Neural cell (in vitro differentiated cells): ENCODE results near the gene GTF2I.

Experiments
- EZH2 ChIP-seq: fragments of 200-600, 300-800 bp; shearing (Covaris generic), sonication (generic); IDR thresholded peaks from 2 replicates; pipeline ENCODE4 v1.6.1; 2014; ENCODE audit warnings: antibody characterized with exemption, low read length, borderline replicate concordance, mild to moderate bottlenecking; ENCODE audit not compliant: insufficient read depth, poor library complexity, severe bottlenecking
- RAD21 ChIP-seq: fragments of 450-650 bp; conservative IDR thresholded peaks from 2 replicates; pipeline ENCODE4 v1.6.1; 2014; ENCODE audit warnings: antibody characterized with exemption, mild to moderate bottlenecking, moderate library complexity
- TAF1 ChIP-seq: IDR thresholded peaks from 2 replicates; pipeline ENCODE4 v1.6.1; 2012; ENCODE audit warnings: low read depth
- TF ChIP-seq, protein P1 (sequence below): fragments of 450-650 bp; IDR thresholded peaks from 2 replicates; pipeline ENCODE4 v1.5.1; 2014; ENCODE audit warnings: antibody characterized with exemption, mild to moderate bottlenecking, moderate library complexity; ENCODE audit not compliant: poor library complexity, severe bottlenecking

GRCh38 chr7:74672343-74672915 is 14.9 kb downstream of the GTF2I start:
- TF ChIP-seq, protein P1, sequence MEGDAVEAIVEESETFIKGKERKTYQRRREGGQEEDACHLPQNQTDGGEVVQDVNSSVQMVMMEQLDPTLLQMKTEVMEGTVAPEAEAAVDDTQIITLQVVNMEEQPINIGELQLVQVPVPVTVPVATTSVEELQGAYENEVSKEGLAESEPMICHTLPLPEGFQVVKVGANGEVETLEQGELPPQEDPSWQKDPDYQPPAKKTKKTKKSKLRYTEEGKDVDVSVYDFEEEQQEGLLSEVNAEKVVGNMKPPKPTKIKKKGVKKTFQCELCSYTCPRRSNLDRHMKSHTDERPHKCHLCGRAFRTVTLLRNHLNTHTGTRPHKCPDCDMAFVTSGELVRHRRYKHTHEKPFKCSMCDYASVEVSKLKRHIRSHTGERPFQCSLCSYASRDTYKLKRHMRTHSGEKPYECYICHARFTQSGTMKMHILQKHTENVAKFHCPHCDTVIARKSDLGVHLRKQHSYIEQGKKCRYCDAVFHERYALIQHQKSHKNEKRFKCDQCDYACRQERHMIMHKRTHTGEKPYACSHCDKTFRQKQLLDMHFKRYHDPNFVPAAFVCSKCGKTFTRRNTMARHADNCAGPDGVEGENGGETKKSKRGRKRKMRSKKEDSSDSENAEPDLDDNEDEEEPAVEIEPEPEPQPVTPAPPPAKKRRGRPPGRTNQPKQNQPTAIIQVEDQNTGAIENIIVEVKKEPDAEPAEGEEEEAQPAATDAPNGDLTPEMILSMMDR = no peak
- TF ChIP-seq TAF1 (no peak), EZH2 (no peak), RAD21 (no peak)
